ENCODE results near the gene TMEM181. TPM values are rescaled to one million over a fixed set of nuclear protein-coding genes. Genes with fewer than 3 reads are reported as not detected.

The TMEM181 gene
- total and polyA plus RNA-seq, 2 donors (not counting 1 experiment from before 2014, with no cell fraction given) = 2.8 to 9.3 TPM

DNA sequence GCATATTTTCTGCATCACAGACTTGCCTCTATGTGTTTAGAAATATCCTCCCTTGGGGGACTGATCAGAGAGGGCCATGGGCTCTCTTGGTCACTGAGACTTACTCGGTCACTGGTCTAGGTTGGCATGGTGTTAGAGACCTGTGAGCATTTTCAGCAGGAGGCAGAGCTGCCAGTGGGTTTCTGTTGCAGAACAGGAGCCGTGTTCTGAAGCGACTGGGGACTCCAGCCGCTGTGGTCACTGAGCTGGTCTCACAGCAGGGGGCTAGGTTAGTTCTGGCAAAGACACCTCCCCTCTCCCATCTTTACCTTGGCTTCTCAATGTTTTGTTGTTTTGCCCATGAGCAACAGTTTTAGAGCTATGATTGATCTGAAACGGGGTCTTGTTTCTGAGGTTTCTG lies 8.7 kb downstream of the TMEM181 start:
- Mint-ChIP-seq H3K4me3 (no peak overlapping the region), H3K27me3 (no peaks in the 10 kb centered on the region), H3K27ac (no peak overlapping the region), H3K9me3 (ENCODE audit: insufficient read depth) (no peaks in the 10 kb centered on the region), H3K4me1 (peaks cover 41% of the 10 kb centered on the region)
- POLR2A ChIA-PET = no interaction called here
- H3K4me3 ChIP-seq (ENCODE audit: control extremely low read depth in 1 of 5, extremely low read depth in 1 of 5, insufficient read depth in 1 of 5, low read depth in 2 of 5, low read length in 4 of 5) = no peak overlapping the region
- H4K20me1 ChIP-seq (ENCODE audit: control insufficient read depth, insufficient read depth, low read length, poor library complexity, severe bottlenecking) = peaks cover 73% of the 10 kb centered on the region
- H3K9ac ChIP-seq (ENCODE audit: low read length) = no peak overlapping the region
- ATAC-seq (ENCODE audit: low read depth) = no peak
- TF ChIP-seq CTCF (IDR thresholded peaks at IDR 0.05) = no peak
- TF ChIP-seq EZH2 (IDR thresholded peaks at IDR 0.05; ENCODE audit: borderline replicate concordance, insufficient read depth, low read depth, low read length, poor library complexity, severe bottlenecking) = no peak
- H2AFZ ChIP-seq (ENCODE audit: insufficient read depth, low read depth, low read length, poor library complexity, severe bottlenecking) = no peak overlapping the region
- H3K9me3 ChIP-seq (ENCODE audit: control extremely low read depth in 1 of 3, control insufficient read depth in 2 of 3, insufficient read depth in 1 of 3, low read length in 2 of 3) = no peaks in the 10 kb centered on the region
- WGBS (ENCODE audit: insufficient coverage) = 89% methylated on average over 4 of the region's 5 CpGs
- DNase-seq = no peak
- no peaks in the 10 kb centered on the region for H3K27me3 ChIP-seq (replicated peaks in 1 of 4; ENCODE audit: control extremely low read depth in 1 of 4, control insufficient read depth in 3 of 4, insufficient read depth in 4 of 4, low read length in 3 of 4)
- no peak overlapping the region for H3K4me2 ChIP-seq (replicated peaks; ENCODE audit: low read depth, low read length, poor library complexity, severe bottlenecking)
- peaks cover 7 to 13% of the 10 kb centered on the region in 2 donors for H3K4me1 ChIP-seq (ENCODE audit: control insufficient read depth in 2 of 2, insufficient read depth in 2 of 2, low read length in 2 of 2)
- CTCF ChIA-PET = interaction anchor here (0.9 kb wide), 1 partner anchor 347 kb away, joined by 3 read pairs; no protein-coding TSS in a partner anchor
- H3K36me3 ChIP-seq (replicated peaks in 1 of 2; ENCODE audit: control extremely low read depth in 1 of 2, control insufficient read depth in 1 of 2, extremely low read depth in 1 of 2, insufficient read depth in 2 of 2, low read length in 1 of 2) = peaks cover 0 to 10% of the 10 kb centered on the region in 2 experiments
- intact Hi-C loops (cut with micrococcal nuclease) = no loop called here
- H3K79me2 ChIP-seq (ENCODE audit: control insufficient read depth, insufficient read depth, low read length) = peaks cover 67% of the 10 kb centered on the region
- no peak overlapping the region for H3K27ac ChIP-seq (ENCODE audit: low read length in 2 of 2)

DNA sequence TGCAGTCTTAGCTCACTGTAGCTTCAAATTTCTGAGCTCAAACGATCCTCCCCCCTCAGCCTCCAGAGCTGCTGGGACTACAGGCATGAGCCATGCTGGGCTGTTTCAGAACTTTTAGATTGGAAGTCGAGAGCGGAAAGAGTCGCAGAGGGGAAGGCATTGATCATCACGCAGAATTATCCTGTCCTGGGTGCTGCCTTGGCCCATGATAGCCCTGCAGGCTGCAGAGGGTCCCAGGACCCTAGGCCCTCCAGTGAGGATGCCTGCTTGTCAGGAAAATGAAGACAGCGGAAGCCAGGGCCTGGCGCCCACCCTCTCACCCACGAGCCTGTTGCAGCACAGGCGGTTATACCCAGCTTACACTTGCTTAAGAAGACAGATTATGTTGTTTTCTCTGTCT lies 9.1 kb downstream of the TMEM181 start:
- Mint-ChIP-seq H3K27ac (no peak overlapping the region), H3K4me1 (peaks cover 40% of the 10 kb centered on the region), H3K9me3 (ENCODE audit: insufficient read depth) (no peaks in the 10 kb centered on the region), H3K27me3 (no peaks in the 10 kb centered on the region), H3K4me3 (no peak overlapping the region)
- no peaks in the 10 kb centered on the region for H3K9me3 ChIP-seq (ENCODE audit: control extremely low read depth in 1 of 3, control insufficient read depth in 2 of 3, insufficient read depth in 1 of 3, low read length in 2 of 3)
- 96% methylated on average over 6 of the region's 9 CpGs for WGBS (ENCODE audit: insufficient coverage)
- CTCF ChIA-PET = interaction anchor here (0.9 kb wide), 1 partner anchor 348 kb away, joined by 3 read pairs; no protein-coding TSS in a partner anchor
- DNase-seq (no peak), ATAC-seq (ENCODE audit: low read depth) (no peak)
- H4K20me1 ChIP-seq (ENCODE audit: control insufficient read depth, insufficient read depth, low read length, poor library complexity, severe bottlenecking) = peaks cover 76% of the 10 kb centered on the region
- peaks cover 0 to 11% of the 10 kb centered on the region in 2 experiments for H3K36me3 ChIP-seq (replicated peaks in 1 of 2; ENCODE audit: control extremely low read depth in 1 of 2, control insufficient read depth in 1 of 2, extremely low read depth in 1 of 2, insufficient read depth in 2 of 2, low read length in 1 of 2)
- H3K27ac ChIP-seq (ENCODE audit: low read length in 2 of 2) = no peak overlapping the region
- H3K9ac ChIP-seq (ENCODE audit: low read length) = no peak overlapping the region
- POLR2A ChIA-PET = no interaction called here
- H3K79me2 ChIP-seq (ENCODE audit: control insufficient read depth, insufficient read depth, low read length) = peaks cover 65% of the 10 kb centered on the region
- no peaks in the 10 kb centered on the region for H3K27me3 ChIP-seq (replicated peaks in 1 of 4; ENCODE audit: control extremely low read depth in 1 of 4, control insufficient read depth in 3 of 4, insufficient read depth in 4 of 4, low read length in 3 of 4)
- H2AFZ ChIP-seq (ENCODE audit: insufficient read depth, low read depth, low read length, poor library complexity, severe bottlenecking) = no peak overlapping the region
- H3K4me2 ChIP-seq (replicated peaks; ENCODE audit: low read depth, low read length, poor library complexity, severe bottlenecking) = no peak overlapping the region
- TF ChIP-seq EZH2 (IDR thresholded peaks at IDR 0.05; ENCODE audit: borderline replicate concordance, insufficient read depth, low read depth, low read length, poor library complexity, severe bottlenecking) = no peak
- TF ChIP-seq CTCF (IDR thresholded peaks at IDR 0.05) = no peak
- peaks cover 7 to 13% of the 10 kb centered on the region in 2 donors for H3K4me1 ChIP-seq (ENCODE audit: control insufficient read depth in 2 of 2, insufficient read depth in 2 of 2, low read length in 2 of 2)
- intact Hi-C loops (cut with micrococcal nuclease) = no loop called here
- no peak overlapping the region for H3K4me3 ChIP-seq (ENCODE audit: control extremely low read depth in 1 of 5, extremely low read depth in 1 of 5, insufficient read depth in 1 of 5, low read depth in 2 of 5, low read length in 4 of 5)
